HepG2 (cell line): ENCODE results near the gene LTA. TPM values are rescaled to one million over a fixed set of nuclear protein-coding genes. Genes with fewer than 3 reads are reported as not detected.

ENCODE experiments used
- AGO1 ChIP-seq: fragments of 200-400 bp; formaldehyde crosslinking; IDR thresholded peaks from 2 replicates; pipeline ENCODE4 v1.6.1; 2017; ENCODE audit warnings: mild to moderate bottlenecking, low read depth, low read length, moderate library complexity; ENCODE audit not compliant: poor library complexity, severe bottlenecking
- ATF7 ChIP-seq, 2 experiments: fragments of 450-650 bp in 1 of 2; sonication (generic) in 1 of 2; formaldehyde crosslinking in 1 of 2; IDR thresholded peaks; 2 replicates each; pipeline versions ENCODE4 v1.4.0 to v1.6.1; 2016 to 2020; ENCODE audit warnings: antibody characterized with exemption in 1 of 2, mild to moderate bottlenecking in 1 of 2, missing genetic modification reagents in 1 of 2
- BCL6 ChIP-seq: IDR thresholded peaks from 2 replicates; pipeline ENCODE4 v1.6.1; 2016; ENCODE audit warnings: missing genetic modification reagents, missing compliant biosample characterization
- CAMTA2 ChIP-seq: sonication (generic); formaldehyde crosslinking; IDR thresholded peaks from 2 replicates; pipeline ENCODE4 v1.4.0; 2020; ENCODE audit warnings: mild to moderate bottlenecking, missing genetic modification reagents, borderline replicate concordance
- EHMT2 ChIP-seq: fragments of 200-600 bp; sonication (generic); IDR thresholded peaks from 2 replicates; pipeline ENCODE4 v1.7.0; 2017; ENCODE audit warnings: antibody characterized with exemption, low read depth, low read length, borderline replicate concordance
- GATA4 ChIP-seq: sonication (generic); IDR thresholded peaks from 2 replicates; pipeline ENCODE4 v1.6.1; 2016; ENCODE audit warnings: antibody characterized with exemption, low read depth, borderline replicate concordance
- GTF2F1 ChIP-seq: fragments of 150-350 bp; IDR thresholded peaks from 2 replicates; pipeline ENCODE4 v1.6.1; 2014; ENCODE audit warnings: low read length
- HHEX ChIP-seq: IDR thresholded peaks from 2 replicates; pipeline ENCODE4 v1.6.1; 2016; ENCODE audit warnings: control low read depth
- HNRNPH1 ChIP-seq: fragments of 200-400 bp; formaldehyde crosslinking; optimal IDR thresholded peaks from 2 replicates; pipeline ENCODE3; 2017; ENCODE audit warnings: mild to moderate bottlenecking, low read depth, low read length
- IRF2 ChIP-seq: IDR thresholded peaks from 2 replicates; pipeline ENCODE4 v1.6.1; 2018; ENCODE audit warnings: missing genetic modification reagents, missing compliant biosample characterization
- MAFK ChIP-seq, 2 experiments: IDR thresholded peaks in 1 of 2; conservative IDR thresholded peaks in 1 of 2; 2 replicates each; pipeline ENCODE4 v1.6.1; 2011; ENCODE audit warnings: improper control_type of control experiment in 2 of 2, low read length in 2 of 2
- NFKBIZ ChIP-seq: IDR thresholded peaks from 2 replicates; pipeline ENCODE4 v1.6.1; 2018; ENCODE audit warnings: missing genetic modification reagents, missing compliant biosample characterization
- PAF1 ChIP-seq: IDR thresholded peaks from 2 replicates; pipeline ENCODE4 v1.6.1; 2016; ENCODE audit warnings: missing genetic modification reagents, missing compliant biosample characterization
- PITX1 ChIP-seq: sonication (generic); formaldehyde crosslinking; IDR thresholded peaks from 2 replicates; pipeline ENCODE4 v1.5.1; 2020; ENCODE audit warnings: mild to moderate bottlenecking, missing genetic modification reagents
- POLR2A ChIP-seq, 2 experiments: IDR thresholded peaks; 2 replicates each; pipeline ENCODE4 v1.6.1; 2011; ENCODE audit warnings: low read depth in 2 of 2, low read length in 2 of 2, mild to moderate bottlenecking in 1 of 2, moderate library complexity in 1 of 2; ENCODE audit not compliant: insufficient read depth in 1 of 2
- RARA ChIP-seq: IDR thresholded peaks from 2 replicates; pipeline ENCODE4 v1.6.1; 2016; ENCODE audit warnings: missing genetic modification reagents, missing compliant biosample characterization
- SAFB2 ChIP-seq: sonication (generic); formaldehyde crosslinking; IDR thresholded peaks from 2 replicates; pipeline ENCODE4 v1.5.1; 2020; ENCODE audit warnings: missing genetic modification reagents, low read depth, mild to moderate bottlenecking, borderline replicate concordance
- TCF12 ChIP-seq, 2 experiments: fragments of 450-650 bp in 1 of 2; sonication (generic) in 1 of 2; formaldehyde crosslinking in 1 of 2; IDR thresholded peaks; 2 replicates each; pipeline versions ENCODE4 v1.6.1 to v1.8.0; 2017 to 2022; ENCODE audit warnings: antibody characterized with exemption in 1 of 2, mild to moderate bottlenecking in 1 of 2, missing genetic modification reagents in 1 of 2, moderate library complexity in 1 of 2
- TMF1 ChIP-seq: sonication (generic); formaldehyde crosslinking; IDR thresholded peaks from 2 replicates; pipeline ENCODE4 v1.8.1; 2022; ENCODE audit warnings: low read depth, missing genetic modification reagents
- XBP1 ChIP-seq: sonication (generic); formaldehyde crosslinking; IDR thresholded peaks from 2 replicates; pipeline ENCODE4 v1.5.0; 2020; ENCODE audit warnings: missing genetic modification reagents
- ZBTB37 ChIP-seq: sonication (generic); formaldehyde crosslinking; IDR thresholded peaks from 2 replicates; pipeline ENCODE4 v1.4.0; 2020; ENCODE audit warnings: mild to moderate bottlenecking, missing genetic modification reagents
- ZC3H4 ChIP-seq: sonication (generic); formaldehyde crosslinking; IDR thresholded peaks from 2 replicates; pipeline ENCODE4 v1.4.0; 2020; ENCODE audit warnings: missing genetic modification reagents, borderline replicate concordance
- ZHX1 ChIP-seq: sonication (generic); formaldehyde crosslinking; IDR thresholded peaks from 2 replicates; pipeline ENCODE4 v1.8.1; 2022; ENCODE audit warnings: low read depth, mild to moderate bottlenecking, missing genetic modification reagents
- ZNF605 ChIP-seq: sonication (generic); formaldehyde crosslinking; IDR thresholded peaks from 2 replicates; pipeline ENCODE4 v1.8.0; 2022; ENCODE audit warnings: mild to moderate bottlenecking, missing genetic modification reagents
- ZNF776 ChIP-seq: sonication (generic); formaldehyde crosslinking; IDR thresholded peaks from 2 replicates; pipeline ENCODE4 v1.4.0; 2020; ENCODE audit warnings: mild to moderate bottlenecking, missing genetic modification reagents
- ZNF782 ChIP-seq: sonication (generic); formaldehyde crosslinking; IDR thresholded peaks from 2 replicates; pipeline ENCODE4 v1.4.0; 2020; ENCODE audit warnings: missing genetic modification reagents, mild to moderate bottlenecking, borderline replicate concordance
- ZNF800 ChIP-seq: sonication (generic); formaldehyde crosslinking; IDR thresholded peaks from 2 replicates; pipeline ENCODE4 v1.4.0; 2020; ENCODE audit warnings: missing genetic modification reagents
- polyA plus RNA-seq, 8 experiments: library from polyadenylated mRNA; depleted of rRNA in 3 of 8; stranded (reverse) in 7 of 8; unstranded in 1 of 8; fragments of >200 nt; fragmentation: Illumina TruSeq in 4 of 8; extraction: Trizol in 4 of 8; gene quantifications; 2 replicates each; pipeline versions ENCODE4 v1.2.1 to v1.2.3, GENCODE V29; 2011 to 2016; ENCODE audit warnings: low read depth in 4 of 8, missing spikeins in 1 of 8, mixed read lengths in 1 of 8; ENCODE audit not compliant: insufficient read depth in 1 of 8
- total RNA-seq, 5 experiments: library from RNA; depleted of rRNA; stranded (reverse); fragments of >200 nt; fragmentation: Illumina TruSeq; extraction: Trizol; gene quantifications; 2 replicates each; pipeline ENCODE4 v1.2.3, GENCODE V29; 2016; ENCODE audit warnings: low read depth in 1 of 5

Gene LTA
- total and polyA plus RNA-seq, 2 of the 13 experiments (the other 11 are each of a cell fraction or from before 2014, with no cell fraction given) = 0.09 TPM; not detected in 1

GRCh38 chr6:31528821-31529328 lies 43.2 kb upstream of the LTA start, which contains the start of gene MCCD1 (continued):
- TF ChIP-seq ZNF782 (CRISPR knock-in tag) = no peak
- peak; percentile 62; the same call in 1 of the 2 replicates for TF ChIP-seq NFKBIZ (CRISPR knock-in tag)
- peak; percentile 64 for TF ChIP-seq AGO1
- no peak for TF ChIP-seq PITX1 (CRISPR knock-in tag)
- no peak for TF ChIP-seq SAFB2 (CRISPR knock-in tag)
- TF ChIP-seq EHMT2 = no peak
- TF ChIP-seq TMF1 (CRISPR knock-in tag) = 0 out of 2 replicates have a peak, but pooled peaks have one; percentile 48
- no peak for TF ChIP-seq MAFK (conservative IDR thresholded peaks at IDR 0.05 in 1 of 2, IDR thresholded peaks at IDR 0.05 in 1 of 2; ENCODE audit: low read length in 2 of 2)
- no peak for TF ChIP-seq GATA4
- TF ChIP-seq IRF2 (CRISPR knock-in tag) = no peak
- no peak for TF ChIP-seq ATF7 (IDR thresholded peaks at IDR 0.05)
- no peak for TF ChIP-seq ATF7 (CRISPR knock-in tag; IDR thresholded peaks at IDR 0.05)
- no peak for TF ChIP-seq ZBTB37
- TF ChIP-seq POLR2A (IDR thresholded peaks at IDR 0.05; ENCODE audit: insufficient read depth in 1 of 2, low read depth in 2 of 2, low read length in 2 of 2) = peak; percentile 35 to 57; a peak in 2 of 4 replicates
- no peak for TF ChIP-seq BCL6 (CRISPR knock-in tag)
- TF ChIP-seq ZHX1 (CRISPR knock-in tag) = no peak
- no peak for TF ChIP-seq ZNF605 (CRISPR knock-in tag)
- TF ChIP-seq ZNF800 (CRISPR knock-in tag) = no peak
- TF ChIP-seq GTF2F1 = no peak
- TF ChIP-seq ZC3H4 (CRISPR knock-in tag) = 0 out of 2 replicates have a peak, but pooled peaks have one; percentile 39
- TF ChIP-seq RARA (CRISPR knock-in tag) = no peak
- TF ChIP-seq HHEX (CRISPR knock-in tag) = no peak
- no peak for TF ChIP-seq XBP1 (CRISPR knock-in tag)
- TF ChIP-seq TCF12 (IDR thresholded peaks at IDR 0.05) = no peak
- no peak for TF ChIP-seq TCF12 (CRISPR knock-in tag; IDR thresholded peaks at IDR 0.05)
- TF ChIP-seq PAF1 = peak; percentile 96
- TF ChIP-seq HNRNPH1 = peak; percentile 72
- TF ChIP-seq ZNF776 (CRISPR knock-in tag) = peak; percentile 24; the same call in 1 of the 2 replicates
- TF ChIP-seq CAMTA2 (CRISPR knock-in tag) = no peak
